Endothelial cell of umbilical vein (primary cell): Measurements from ENCODE around the gene RPA1. TPM values are rescaled to one million over a fixed set of nuclear protein-coding genes. Genes with fewer than 3 reads are reported as not detected.

Source experiments
- BruUV-seq: library from RNA; stranded (reverse); fragments of 400-500 nt; replicated peaks from 2 replicates; lab custom pipeline; 2021; lab: Mats Ljungman, UMichigan
- CTCF ChIA-PET: fragments of 300-600, 350-600 bp; sonication (Branson Sonifier 250); formaldehyde crosslinking; loops from one replicate; lab custom pipeline; 2021; ENCODE audit warnings: antibody characterized with exemption, inconsistent platforms; lab: Charles Lee
- POLR2A ChIA-PET: fragments of 300-600, 350-600 bp; sonication (Branson Sonifier 250); formaldehyde crosslinking; loops from one replicate; lab custom pipeline; 2021; ENCODE audit warnings: antibody characterized with exemption, inconsistent platforms; lab: Charles Lee
- DNase-seq: peaks from one replicate; pipeline ENCODE4 v3.0.0-alpha.2; 2011; ENCODE audit warnings: low read depth, low spot score
- FAIRE-seq: peaks from 2 replicates; lab custom pipeline; 2011; peaks lifted over from hg19 to GRCh38; lab: Jason Lieb, UNC
- H2AFZ ChIP-seq: 2 replicates; pipeline ENCODE4 v1.6.0; 2012; ENCODE audit warnings: low read depth, low read length, control low read depth, inconsistent platforms
- H3K27ac ChIP-seq: 2 replicates; pipeline ENCODE4 v1.5.1; 2011; ENCODE audit warnings: low read depth, mild to moderate bottlenecking, control low read depth, low read length, moderate library complexity; ENCODE audit not compliant: insufficient read depth
- H3K27me3 ChIP-seq, 2 experiments: 2 replicates each; pipeline versions ENCODE4 v1.6.0 to v1.6.1; 2011; ENCODE audit warnings: low read length in 2 of 2, mixed read lengths in 1 of 2; ENCODE audit not compliant: control insufficient read depth in 2 of 2, insufficient read depth in 2 of 2
- H3K36me3 ChIP-seq, 2 experiments: 2 replicates in 1 of 2; 3 replicates in 1 of 2; pipeline ENCODE4 v1.5.1; 2011; ENCODE audit warnings: low read length in 2 of 2, mild to moderate bottlenecking in 1 of 2, moderate library complexity in 1 of 2; ENCODE audit not compliant: control insufficient read depth in 2 of 2, insufficient read depth in 2 of 2; ENCODE audit errors: extremely low read depth in 1 of 2
- H3K4me1 ChIP-seq: 3 replicates; pipeline ENCODE4 v1.5.1; 2011; ENCODE audit warnings: mild to moderate bottlenecking, low read length; ENCODE audit not compliant: control insufficient read depth, insufficient read depth; ENCODE audit errors: extremely low read depth
- H3K4me2 ChIP-seq: 2 replicates; pipeline ENCODE4 v1.6.1; 2011; ENCODE audit warnings: low read length, control low read depth, mixed read lengths; ENCODE audit not compliant: insufficient read depth
- H3K4me3 ChIP-seq, 3 experiments: fragments of 200-600 bp in 1 of 3; sonication (generic), shearing (Covaris generic) in 1 of 3; replicated peaks in 1 of 3; 2 replicates each; pipeline ENCODE4 v1.5.1; 2011 to 2016; ENCODE audit warnings: control low read depth in 3 of 3, low read length in 3 of 3, mild to moderate bottlenecking in 2 of 3, inconsistent platforms in 1 of 3, low read depth in 1 of 3, moderate library complexity in 1 of 3; ENCODE audit not compliant: insufficient read depth in 1 of 3
- H3K79me2 ChIP-seq: 2 replicates; pipeline ENCODE4 v1.6.0; 2012; ENCODE audit warnings: low read length, inconsistent platforms; ENCODE audit not compliant: control insufficient read depth, insufficient read depth
- H3K9ac ChIP-seq: replicated peaks from 2 replicates; pipeline ENCODE3; 2011; ENCODE audit warnings: low read length, control low read depth; ENCODE audit not compliant: insufficient read depth; ENCODE audit errors: extremely low read depth
- H3K9me1 ChIP-seq: replicated peaks from 3 replicates; pipeline ENCODE4 v1.6.0; 2011; ENCODE audit warnings: mild to moderate bottlenecking, low read length; ENCODE audit not compliant: control insufficient read depth, insufficient read depth; ENCODE audit errors: extremely low read depth
- H3K9me3 ChIP-seq: replicated peaks from 2 replicates; pipeline ENCODE4 v1.5.1; 2012; ENCODE audit warnings: low read length, inconsistent platforms; ENCODE audit not compliant: control insufficient read depth, insufficient read depth
- H4K20me1 ChIP-seq: replicated peaks from 2 replicates; pipeline ENCODE3; 2011; ENCODE audit warnings: mild to moderate bottlenecking, low read length; ENCODE audit not compliant: control insufficient read depth, insufficient read depth; ENCODE audit errors: extremely low read depth
- CTCF ChIP-seq, 2 donors: IDR thresholded peaks; 1 replicate in 1 of 2; 2 replicates in 1 of 2; pipeline ENCODE4 v1.5.1; 2011; ENCODE audit warnings: low read length in 2 of 2, mild to moderate bottlenecking in 2 of 2, moderate library complexity in 2 of 2, control low read depth in 1 of 2, inconsistent platforms in 1 of 2, low read depth in 1 of 2; ENCODE audit not compliant: insufficient read depth in 1 of 2; ENCODE audit errors: extremely low read depth in 1 of 2
- EZH2 ChIP-seq: IDR thresholded peaks from 2 replicates; pipeline ENCODE4 v1.6.1; 2012; ENCODE audit warnings: borderline replicate concordance, low read depth, mild to moderate bottlenecking, moderate library complexity, low read length, inconsistent platforms; ENCODE audit not compliant: severe bottlenecking
- FOS ChIP-seq: IDR thresholded peaks from 2 replicates; pipeline ENCODE4 v1.6.1; 2011; ENCODE audit warnings: mild to moderate bottlenecking, low read length, moderate library complexity, borderline replicate concordance; ENCODE audit not compliant: insufficient read depth
- GATA2 ChIP-seq: IDR thresholded peaks from 2 replicates; pipeline ENCODE4 v1.7.0; 2011; ENCODE audit warnings: low read depth, mild to moderate bottlenecking, moderate library complexity, mixed read lengths, low read length; ENCODE audit not compliant: insufficient read length, insufficient read depth
- JUN ChIP-seq: IDR thresholded peaks from 2 replicates; pipeline ENCODE4 v1.6.1; 2011; ENCODE audit warnings: borderline replicate concordance, low read depth; ENCODE audit not compliant: insufficient read length, insufficient read depth
- MAX ChIP-seq: IDR thresholded peaks from 2 replicates; pipeline ENCODE4 v1.6.1; 2011; ENCODE audit not compliant: insufficient read depth, insufficient read length
- MYC ChIP-seq: IDR thresholded peaks from one replicate; pipeline ENCODE4 v1.6.1; 2011; ENCODE audit warnings: mild to moderate bottlenecking, low read depth, low read length
- POLR2A ChIP-seq: IDR thresholded peaks from 2 replicates; pipeline ENCODE4 v1.6.1; 2012; ENCODE audit warnings: low read depth, mild to moderate bottlenecking, control low read depth, low read length
- POLR2AphosphoS5 ChIP-seq: IDR thresholded peaks from 2 replicates; pipeline ENCODE4 v1.6.1; 2012; ENCODE audit warnings: low read depth, mild to moderate bottlenecking, control low read depth, low read length, moderate library complexity; ENCODE audit not compliant: insufficient read depth
- dilution Hi-C: fragments of 300-500 bp; cut with MboI; formaldehyde crosslinking; loops from one replicate; pipeline ENCODE4 v1.15.0; 2019; ENCODE audit warnings: low sequenced_read_pairs; ENCODE audit not compliant: extremely low pct_ligation_motif_present
- intact Hi-C: fragments of 100-400 bp; cut with micrococcal nuclease; formaldehyde crosslinking; loops from one replicate; pipeline ENCODE4 v1.10.0; 2022
- polyA plus RNA-seq, 4 experiments: library from polyadenylated mRNA; depleted of rRNA in 3 of 4; stranded (reverse) in 3 of 4; unstranded in 1 of 4; fragments of >200 nt; gene quantifications; 2 replicates each; pipeline versions ENCODE4 v1.2.1 to v1.2.3, GENCODE V29; 2011 to 2012; ENCODE audit warnings: missing spikeins in 1 of 4
- total RNA-seq: library from RNA; stranded (reverse); gene quantifications from 2 replicates; pipeline ENCODE4 v1.2.3, GENCODE V29; 2021

Gene RPA1
- total and polyA plus RNA-seq, 2 donors (not counting 3 experiments of a cell fraction or from before 2014, with no cell fraction given): 50.5 to 123 TPM

GRCh38 chr17:1847191-1847590, 17.4 kb downstream of the RPA1 start:
- no peaks in the 10 kb centered on the region for H4K20me1 ChIP-seq
- H3K4me1 ChIP-seq: no peaks in the 10 kb centered on the region
- H3K9me3 ChIP-seq: no peaks in the 10 kb centered on the region
- no peak overlapping the region for H3K4me2 ChIP-seq
- no peak overlapping the region for H2AFZ ChIP-seq
- DNase-seq (no peak), FAIRE-seq (no peak)
- POLR2A ChIA-PET: no interaction called here
- dilution Hi-C loops (no loop called here), intact Hi-C loops (no loop called here)
- BruUV-seq: no TSS peak
- no peak overlapping the region for H3K9ac ChIP-seq
- H3K79me2 ChIP-seq: peaks cover 3% of the 10 kb centered on the region
- no peaks in the 10 kb centered on the region for H3K27me3 ChIP-seq
- H3K4me3 ChIP-seq: no peak overlapping the region
- TF ChIP-seq EZH2 (no peak), POLR2AphosphoS5 (no peak), POLR2A (no peak), FOS (no peak), MAX (no peak), GATA2 (no peak), CTCF (IDR thresholded peaks at IDR 0.05; ENCODE audit: extremely low read depth in 1 of 2, insufficient read depth in 1 of 2, low read depth in 1 of 2, low read length in 2 of 2) (no peak), MYC (no peak), JUN (no peak)
- peaks cover 11 to 18% of the 10 kb centered on the region in 2 experiments for H3K36me3 ChIP-seq
- CTCF ChIA-PET: no interaction called here
- no peak overlapping the region for H3K27ac ChIP-seq
- no peaks in the 10 kb centered on the region for H3K9me1 ChIP-seq
